NK-92 (cell line): Measurements from ENCODE around the gene SUN1.
"Not testable (repeated sequence)": the region's sequence is repeated elsewhere in the genome, so short reads cannot be mapped to it uniquely, and the experiment has no call there.

Source experiments
- DNase-seq: peaks from one replicate; lab custom pipeline; 2025; ENCODE audit not compliant: unreplicated experiment; lab: John Stamatoyannopoulos, UW

The SUN1 gene

GRCh38 chr7:855686-856369, 23.6 kb downstream of the SUN1 start:
- no peak for DNase-seq

- DNase-seq: no peak
Observed at GRCh38 chr7:856444-857095, 24.3 kb downstream of the SUN1 start.

GRCh38 chr7:857661-858060, 25.4 kb downstream of the SUN1 start:
- no peak for DNase-seq

GRCh38 chr7:859359-860030, 27.2 kb downstream of the SUN1 start:
- no peak for DNase-seq

GRCh38 chr7:860149-860548, 27.9 kb downstream of the SUN1 start:
- DNase-seq: no peak

- no peak for DNase-seq
Observed at GRCh38 chr7:861222-861621, 28.9 kb downstream of the SUN1 start.

- DNase-seq: no peak
Observed at GRCh38 chr7:862157-862556, 29.9 kb downstream of the SUN1 start.

- no peak for DNase-seq
Observed at GRCh38 chr7:863106-863505, 30.8 kb downstream of the SUN1 start.

GRCh38 chr7:865921-866320, 33.6 kb downstream of the SUN1 start:
- DNase-seq: no peak

- DNase-seq: no peak
Observed at GRCh38 chr7:867001-867405, 34.7 kb downstream of the SUN1 start.

- no peak for DNase-seq
Observed at GRCh38 chr7:867406-868188, 35.3 kb downstream of the SUN1 start.

GRCh38 chr7:868189-868486, 35.9 kb downstream of the SUN1 start:
- DNase-seq: no peak

GRCh38 chr7:869348-869747, 37.1 kb downstream of the SUN1 start:
- DNase-seq: no peak

GRCh38 chr7:871900-872537, 39.7 kb downstream of the SUN1 start:
- no peak for DNase-seq

- not testable (repeated sequence) for DNase-seq
Observed at GRCh38 chr7:872685-873084, 40.4 kb downstream of the SUN1 start.

- no peak for DNase-seq
Observed at GRCh38 chr7:873367-874002, 41.2 kb downstream of the SUN1 start.

- no peak for DNase-seq
Observed at GRCh38 chr7:874031-874749, 41.9 kb downstream of the SUN1 start.

GRCh38 chr7:875051-875450, 42.8 kb downstream of the SUN1 start:
- no peak for DNase-seq

- no peak for DNase-seq
Observed at GRCh38 chr7:875476-876076, 43.3 kb downstream of the SUN1 start.
